ENCODE measurements around the gene BRPF3. TPM values are rescaled to one million over a fixed set of nuclear protein-coding genes. Genes with fewer than 3 reads are reported as not detected.
A peak's percentile ranks its signal among the peaks of the same experiment; 100 is the strongest.

The BRPF3 gene
- total RNA-seq, 1 donor from 2014 or later: 37.8 TPM

GRCh38 chr6:36200998-36201596 lies 4.6 kb downstream of the BRPF3 start:
- TF ChIP-seq, protein P1, sequence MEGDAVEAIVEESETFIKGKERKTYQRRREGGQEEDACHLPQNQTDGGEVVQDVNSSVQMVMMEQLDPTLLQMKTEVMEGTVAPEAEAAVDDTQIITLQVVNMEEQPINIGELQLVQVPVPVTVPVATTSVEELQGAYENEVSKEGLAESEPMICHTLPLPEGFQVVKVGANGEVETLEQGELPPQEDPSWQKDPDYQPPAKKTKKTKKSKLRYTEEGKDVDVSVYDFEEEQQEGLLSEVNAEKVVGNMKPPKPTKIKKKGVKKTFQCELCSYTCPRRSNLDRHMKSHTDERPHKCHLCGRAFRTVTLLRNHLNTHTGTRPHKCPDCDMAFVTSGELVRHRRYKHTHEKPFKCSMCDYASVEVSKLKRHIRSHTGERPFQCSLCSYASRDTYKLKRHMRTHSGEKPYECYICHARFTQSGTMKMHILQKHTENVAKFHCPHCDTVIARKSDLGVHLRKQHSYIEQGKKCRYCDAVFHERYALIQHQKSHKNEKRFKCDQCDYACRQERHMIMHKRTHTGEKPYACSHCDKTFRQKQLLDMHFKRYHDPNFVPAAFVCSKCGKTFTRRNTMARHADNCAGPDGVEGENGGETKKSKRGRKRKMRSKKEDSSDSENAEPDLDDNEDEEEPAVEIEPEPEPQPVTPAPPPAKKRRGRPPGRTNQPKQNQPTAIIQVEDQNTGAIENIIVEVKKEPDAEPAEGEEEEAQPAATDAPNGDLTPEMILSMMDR (IDR thresholded peaks at IDR 0.05): no peak
- Histone ChIP-seq H3K4me1 (peaks cover 39% of the 10 kb centered on the region), H3K9me3 (no peaks in the 10 kb centered on the region), H3K27ac (no peak overlapping the region), H3K36me3 (peaks cover 49% of the 10 kb centered on the region), H3K4me3 (no peak overlapping the region), H3K27me3 (no peaks in the 10 kb centered on the region)
- ATAC-seq: no peak
- intact Hi-C loops (cut with DNase I): no loop called here
- DNase-seq: no peak

- Histone ChIP-seq H3K4me3 (no peak overlapping the region), H3K27ac (no peak overlapping the region), H3K36me3 (peaks cover 54% of the 10 kb centered on the region), H3K9me3 (no peaks in the 10 kb centered on the region), H3K27me3 (no peaks in the 10 kb centered on the region), H3K4me1 (peaks cover 39% of the 10 kb centered on the region)
- ATAC-seq (no peak), DNase-seq (no peak)
- TF ChIP-seq, protein P1 (IDR thresholded peaks at IDR 0.05): no peak
- intact Hi-C loops (cut with DNase I): no loop called here
Observed at GRCh38 chr6:36201612-36202011, 5.1 kb downstream of the BRPF3 start.

GRCh38 chr6:36202101-36202500 lies 5.6 kb downstream of the BRPF3 start:
- Histone ChIP-seq H3K4me3 (no peak overlapping the region), H3K36me3 (peaks cover 59% of the 10 kb centered on the region), H3K9me3 (no peaks in the 10 kb centered on the region), H3K27me3 (no peaks in the 10 kb centered on the region), H3K27ac (no peak overlapping the region), H3K4me1 (peaks cover 39% of the 10 kb centered on the region)
- intact Hi-C loops (cut with DNase I): no loop called here
- DNase-seq: no peak
- TF ChIP-seq, protein P1 (IDR thresholded peaks at IDR 0.05): no peak
- ATAC-seq: no peak

GRCh38 chr6:36204068-36204753 lies 7.7 kb downstream of the BRPF3 start:
- Histone ChIP-seq H3K9me3 (no peaks in the 10 kb centered on the region), H3K4me3 (no peak overlapping the region), H3K36me3 (peaks cover 80% of the 10 kb centered on the region), H3K27me3 (no peaks in the 10 kb centered on the region), H3K4me1 (peaks cover 30% of the 10 kb centered on the region), H3K27ac (no peak overlapping the region)
- intact Hi-C loops (cut with DNase I): no loop called here
- TF ChIP-seq, protein P1 (IDR thresholded peaks at IDR 0.05): no peak
- peak; percentile 62 for ATAC-seq
- no peak for DNase-seq

GRCh38 chr6:36207155-36207554 lies 10.6 kb downstream of the BRPF3 start:
- H3K27me3 ChIP-seq: no peaks in the 10 kb centered on the region
- no peak overlapping the region for H3K27ac ChIP-seq
- H3K9me3 ChIP-seq: no peaks in the 10 kb centered on the region
- H3K4me3 ChIP-seq: no peak overlapping the region
- intact Hi-C loops (cut with DNase I): no loop called here
- H3K4me1 ChIP-seq: peaks cover 24% of the 10 kb centered on the region
- peaks cover 89% of the 10 kb centered on the region for H3K36me3 ChIP-seq
- TF ChIP-seq, protein P1 (IDR thresholded peaks at IDR 0.05): no peak
- ATAC-seq (no peak), DNase-seq (no peak)
